HL-60/S4 treated with phorbol 12-myristate 13-acetate at 8.2 ng/mL for 4 days and 3 days (cell line): Measurements from ENCODE around the gene AIFM2.
"Not testable (repeated sequence)": the region's sequence is repeated elsewhere in the genome, so short reads cannot be mapped to it uniquely, and the experiment has no call there.

ENCODE experiments used
- in situ Hi-C: fragments of 300-500 bp; cut with MboI; formaldehyde crosslinking; loops from 2 replicates; pipeline ENCODE4 v1.15.0; 2022; ENCODE audit warnings: low sequenced_read_pairs

The AIFM2 gene

DNA sequence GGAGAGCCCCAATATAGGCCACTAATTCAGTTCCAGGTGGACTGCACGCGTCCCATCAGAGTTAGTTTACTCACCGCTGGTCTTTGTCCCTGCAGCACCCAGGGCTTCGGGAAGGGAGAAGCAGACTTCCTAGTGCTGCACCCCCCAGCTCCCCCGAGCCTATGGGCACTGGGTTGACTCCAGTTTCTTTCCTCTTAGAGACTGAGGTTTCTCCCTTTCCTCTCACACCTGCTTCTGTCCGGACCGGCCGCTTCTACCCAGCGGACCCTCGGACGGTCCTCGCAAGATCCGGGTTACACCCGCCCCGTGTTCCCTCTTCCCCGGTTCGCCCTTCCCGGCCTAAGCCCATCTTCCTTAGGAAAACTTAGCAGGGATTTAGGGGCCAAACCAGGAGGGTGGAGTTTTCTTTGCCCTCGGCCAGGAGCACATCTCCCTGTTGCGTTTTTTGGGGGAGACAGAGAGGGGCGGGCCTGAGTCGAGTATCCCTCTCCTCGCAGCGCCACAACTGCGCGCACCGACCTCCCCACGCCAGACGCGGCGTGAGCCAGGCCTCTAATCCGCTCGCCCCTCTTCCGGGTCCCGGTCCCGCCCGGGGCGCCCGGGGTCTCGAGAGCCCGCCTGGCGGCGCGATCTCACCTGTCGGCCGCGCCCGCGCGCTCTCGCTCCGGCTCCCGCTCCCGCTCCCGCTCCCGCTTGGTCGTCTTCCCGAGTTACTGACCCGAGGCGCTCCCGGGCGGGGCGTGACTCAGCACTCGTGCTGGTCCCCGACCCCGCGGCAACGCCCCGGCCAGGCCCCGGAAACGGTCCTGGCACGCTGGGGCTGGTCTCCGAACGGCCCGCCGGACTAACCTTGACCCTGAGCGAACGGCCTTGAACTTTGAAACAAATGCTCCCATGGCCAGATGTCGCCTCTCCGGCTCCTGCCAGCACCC is at the start of gene AIFM2:
TSS of gene AIFM2 (minus strand) at position 728 of the 932 bp plus-strand sequence. CDS start 8,741 bp downstream, outside the sequence.
- in situ Hi-C loops, result no loop called here

DNA sequence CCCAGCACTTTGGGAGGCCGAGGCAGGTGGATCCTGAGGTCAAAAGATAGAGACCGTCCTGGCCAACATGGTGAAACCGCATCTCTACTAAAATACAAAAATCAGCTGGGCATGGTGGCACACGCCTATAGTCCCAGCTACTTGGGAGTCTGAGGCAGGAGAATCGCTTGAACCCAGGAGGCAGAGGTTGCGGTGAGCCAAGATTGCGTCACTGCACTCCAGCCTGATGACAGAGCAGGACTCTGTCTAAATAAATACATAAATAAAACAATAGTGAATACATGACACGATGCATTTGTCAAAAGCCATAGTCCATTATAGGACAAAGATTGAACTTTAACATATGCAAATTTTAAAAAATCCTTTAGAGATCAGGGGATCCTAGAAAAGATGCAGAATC is 46.6 kb upstream of the AIFM2 start:
- in situ Hi-C loops, result not testable (repeated sequence)

DNA sequence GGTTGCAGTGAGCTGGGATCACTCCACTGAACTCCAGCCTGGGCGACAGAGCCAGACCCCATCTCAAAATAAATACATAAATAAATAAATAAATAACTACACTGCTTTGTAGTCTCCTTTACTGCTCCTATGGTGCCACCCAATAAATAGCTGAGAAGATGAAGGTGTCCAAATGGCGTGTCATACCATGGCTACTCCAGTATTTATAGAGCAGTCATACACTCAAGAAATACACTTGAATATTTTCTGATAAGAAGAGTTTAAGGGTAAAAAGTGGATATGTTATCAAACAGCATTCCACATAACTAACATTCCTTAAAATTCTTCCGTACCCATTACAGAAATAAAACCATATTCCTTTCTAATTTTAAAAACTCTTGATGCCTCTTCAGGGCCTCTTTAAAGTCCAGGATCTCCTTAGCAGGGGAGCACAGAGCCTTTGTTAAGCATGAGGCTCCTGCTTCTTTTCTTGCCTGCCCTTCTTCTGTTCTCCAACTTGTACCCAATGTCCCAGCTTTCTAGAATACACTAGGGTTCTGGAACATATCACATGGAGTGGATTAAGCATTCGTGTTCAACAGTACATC is 45.6 kb upstream of the AIFM2 start:
- in situ Hi-C loops, result no loop called here

DNA sequence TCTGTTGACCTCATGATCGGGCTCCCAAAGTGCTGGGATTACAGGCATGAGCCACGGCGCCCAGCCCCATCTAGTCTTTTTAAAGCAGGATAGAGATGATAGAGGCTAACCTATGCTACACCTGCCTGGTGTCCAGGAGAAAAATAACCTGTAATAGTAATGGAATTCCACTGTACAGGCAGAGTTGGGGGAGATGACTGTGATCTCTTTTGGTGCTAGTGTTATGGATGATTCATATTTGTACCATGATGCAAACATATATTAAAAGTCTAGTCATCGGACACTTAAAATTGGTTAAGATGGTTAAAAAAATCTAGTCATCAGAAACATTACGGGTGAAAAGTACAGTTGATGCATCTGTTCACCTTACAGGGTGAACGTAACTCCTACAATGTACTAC is 43.8 kb upstream of the AIFM2 start:
- in situ Hi-C loops, result no loop called here

DNA sequence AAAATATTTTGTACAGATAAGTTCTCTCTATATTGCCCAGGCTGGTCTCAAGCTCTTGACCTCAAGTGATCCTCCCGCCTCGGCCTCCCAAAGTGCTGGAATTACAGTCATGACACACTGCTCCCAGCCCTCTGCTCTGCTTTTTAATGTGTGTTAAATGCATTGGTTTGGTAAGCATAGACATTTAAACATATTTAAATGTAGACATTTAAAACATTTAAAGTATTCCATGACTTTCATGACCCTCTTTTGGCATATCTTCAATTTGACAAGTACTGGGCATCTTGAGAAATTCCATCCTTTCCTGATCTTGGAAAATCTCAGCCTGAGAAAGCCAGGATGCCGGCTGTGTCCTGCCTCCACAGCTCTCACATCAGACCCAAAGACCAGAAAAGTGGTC is 42.9 kb upstream of the AIFM2 start:
- in situ Hi-C loops, result no loop called here

DNA sequence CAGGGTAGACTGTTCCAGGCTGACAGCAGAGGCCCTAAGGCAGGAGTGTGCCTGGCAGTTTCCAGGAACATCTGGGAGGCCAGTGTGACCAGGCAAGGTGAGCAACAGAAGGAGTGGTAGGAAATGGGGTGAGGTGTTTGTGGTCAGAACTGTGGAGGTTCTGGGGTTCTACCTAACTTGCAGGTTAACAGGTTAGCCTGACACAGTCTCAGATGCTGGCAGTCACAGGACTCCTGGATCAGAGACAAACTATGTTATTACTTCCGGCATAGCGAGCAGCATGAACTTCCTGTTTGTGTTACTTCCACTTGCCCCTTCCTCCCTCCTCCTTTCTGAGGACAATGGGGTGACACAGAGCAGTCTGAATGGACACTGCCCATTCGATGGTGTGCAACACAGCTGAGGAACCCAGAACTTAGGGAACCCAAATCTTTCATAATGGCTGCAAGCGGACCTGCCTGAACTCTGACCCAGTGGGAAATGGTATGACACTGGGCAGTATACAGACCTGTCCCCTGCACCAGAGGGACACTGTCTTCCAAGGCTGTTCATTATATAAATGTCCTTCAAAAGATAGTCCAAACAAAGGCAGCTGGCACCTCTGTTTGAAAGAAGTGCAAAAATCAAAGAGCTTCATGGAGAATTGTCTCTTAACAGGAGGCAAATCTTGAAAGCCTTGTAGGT is 41.6 kb upstream of the AIFM2 start:
- in situ Hi-C loops, result no loop called here

DNA sequence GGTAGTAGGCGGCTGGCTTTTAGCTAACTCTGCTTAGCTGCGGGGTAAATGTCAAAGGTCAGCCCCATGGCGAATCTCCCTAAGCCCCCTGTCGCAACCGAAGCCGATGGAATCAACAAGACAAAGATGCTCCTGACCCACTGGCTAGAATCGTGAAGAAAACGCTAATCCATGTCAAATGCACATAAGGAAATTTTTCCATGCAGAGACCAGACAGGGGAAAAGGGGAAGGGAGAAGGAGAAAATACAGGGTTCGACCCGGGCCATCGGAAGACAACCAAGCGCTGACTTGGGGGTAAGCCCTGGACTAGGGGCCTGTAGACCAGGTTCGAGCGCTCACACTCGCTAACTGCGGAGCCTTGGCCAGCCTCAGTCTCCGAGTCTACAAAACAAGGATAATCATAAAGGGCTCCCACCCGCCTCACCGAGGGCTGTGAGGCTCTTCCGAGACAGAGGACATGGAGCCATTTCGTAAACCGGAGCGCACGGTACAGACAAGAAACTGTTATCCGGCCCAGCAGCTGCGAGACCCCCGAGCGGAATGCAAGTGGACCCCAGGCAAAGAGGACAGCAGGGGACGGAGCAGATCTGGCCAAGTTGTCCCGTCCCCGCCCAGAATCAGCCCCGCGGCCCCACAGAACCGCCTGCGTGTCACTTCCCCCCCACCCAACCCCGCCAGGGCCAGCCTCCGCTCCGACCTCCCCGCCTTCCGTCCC is 37.2 kb upstream of the AIFM2 start:
- in situ Hi-C loops, result no loop called here

DNA sequence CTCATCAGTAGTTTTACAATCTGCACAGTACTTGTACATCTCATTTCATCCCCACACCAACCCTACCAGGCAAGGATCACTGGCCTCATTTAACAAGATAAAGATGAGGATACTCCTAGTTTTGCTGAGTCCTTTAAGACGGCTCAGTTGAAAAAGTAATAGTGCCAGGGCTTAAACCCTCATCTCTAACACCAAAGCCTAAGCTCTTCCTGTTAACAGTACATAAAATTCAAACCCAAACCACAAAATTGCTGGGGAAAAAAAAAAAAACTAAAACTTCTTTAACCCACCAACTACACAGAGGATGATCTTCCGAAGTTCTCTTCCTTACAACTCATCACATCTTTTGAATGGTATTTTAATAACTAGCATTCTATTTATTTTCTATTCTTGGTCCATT is 36.4 kb upstream of the AIFM2 start:
- in situ Hi-C loops, result no loop called here

DNA sequence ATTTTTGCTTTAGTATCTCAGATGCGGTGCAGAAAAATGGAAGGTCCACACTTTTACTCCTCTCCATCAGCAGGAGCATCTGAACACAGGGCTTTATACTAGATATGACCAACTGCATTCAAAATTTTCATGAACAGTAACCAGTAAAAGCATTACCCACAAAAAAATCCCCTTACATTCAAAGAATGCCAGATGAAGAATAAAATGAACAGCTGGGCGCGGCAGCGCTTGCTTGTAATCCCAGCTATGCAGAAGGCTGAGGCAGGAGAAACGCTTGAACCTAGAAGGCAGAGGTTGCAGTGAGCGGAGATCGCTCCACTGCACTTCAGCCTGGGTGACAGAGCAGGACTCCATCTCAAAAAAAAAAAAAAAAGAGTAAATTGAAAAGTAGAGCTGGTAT is 34.6 kb upstream of the AIFM2 start:
- in situ Hi-C loops, result no loop called here

DNA sequence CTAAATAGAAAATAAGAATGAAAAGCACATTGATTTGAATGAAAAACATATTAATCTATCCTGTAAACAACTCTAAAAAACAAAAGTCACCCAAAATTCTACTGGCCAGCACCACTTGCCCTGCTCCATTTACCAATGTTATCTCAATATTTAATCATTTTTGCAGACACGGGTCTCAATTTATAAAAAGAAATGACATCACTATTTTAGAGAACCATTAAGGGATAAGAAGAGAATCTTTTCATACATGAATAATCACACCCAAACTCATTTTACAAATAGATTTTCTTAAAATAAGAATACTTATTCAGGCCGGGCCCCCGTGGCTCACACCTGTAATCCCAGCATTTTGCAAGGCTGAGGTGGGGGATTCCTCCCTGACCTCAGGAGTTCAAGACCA is 33.8 kb upstream of the AIFM2 start:
- in situ Hi-C loops, result no loop called here

DNA sequence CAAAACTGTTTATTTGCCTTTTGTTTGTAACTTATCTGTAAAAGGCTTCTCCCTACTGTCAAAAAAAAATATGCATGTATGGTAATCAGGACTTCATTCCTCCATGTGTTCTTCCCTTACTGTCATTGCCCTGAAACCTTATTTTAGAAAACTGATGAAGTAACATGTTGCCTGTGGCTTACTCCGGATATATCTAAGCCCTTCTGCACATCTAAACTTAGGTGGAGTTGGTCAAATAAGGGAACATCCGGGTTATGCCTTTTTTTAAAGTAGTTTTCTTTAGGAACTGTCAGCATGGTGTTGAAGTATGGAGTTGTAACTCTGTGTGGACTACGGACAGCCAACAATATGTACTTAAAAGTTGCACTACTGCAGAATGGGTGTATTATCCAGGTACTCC is 31.5 kb upstream of the AIFM2 start:
- in situ Hi-C loops, result no loop called here

DNA sequence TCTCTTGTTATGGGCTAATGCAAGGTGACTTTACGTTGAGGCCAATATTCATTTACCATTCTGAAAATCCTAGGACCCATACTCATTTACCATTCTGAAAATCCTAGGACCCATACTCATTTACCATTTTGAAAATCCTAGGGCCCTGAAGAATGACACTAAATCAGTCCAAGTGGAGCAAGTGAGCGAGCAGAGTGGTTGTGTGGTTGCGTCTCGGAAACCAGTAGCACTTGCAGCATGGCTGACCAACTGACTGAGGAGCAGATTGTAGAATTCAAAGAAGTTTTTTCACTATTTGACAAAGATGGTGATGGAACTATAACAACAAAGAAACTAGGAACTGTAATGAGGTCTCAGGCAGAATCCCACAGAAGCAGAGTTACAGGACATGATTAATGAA is 30.8 kb upstream of the AIFM2 start:
- in situ Hi-C loops, result no loop called here

DNA sequence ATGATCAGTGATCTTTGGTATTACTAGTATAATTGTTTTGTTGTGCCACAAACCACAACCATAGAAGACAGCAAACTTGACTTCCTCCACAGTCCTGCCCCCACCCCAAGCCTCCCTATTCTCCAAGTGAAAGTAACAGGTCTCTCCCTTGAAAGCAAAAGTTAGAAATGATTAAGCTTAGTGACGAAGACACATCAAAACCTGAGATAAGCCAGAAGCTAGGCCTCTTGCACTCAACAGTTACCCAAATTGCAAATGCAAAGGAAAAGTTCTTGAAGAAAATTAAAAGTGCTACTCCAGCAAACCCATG is 30.2 kb upstream of the AIFM2 start:
- in situ Hi-C loops, result no loop called here

DNA sequence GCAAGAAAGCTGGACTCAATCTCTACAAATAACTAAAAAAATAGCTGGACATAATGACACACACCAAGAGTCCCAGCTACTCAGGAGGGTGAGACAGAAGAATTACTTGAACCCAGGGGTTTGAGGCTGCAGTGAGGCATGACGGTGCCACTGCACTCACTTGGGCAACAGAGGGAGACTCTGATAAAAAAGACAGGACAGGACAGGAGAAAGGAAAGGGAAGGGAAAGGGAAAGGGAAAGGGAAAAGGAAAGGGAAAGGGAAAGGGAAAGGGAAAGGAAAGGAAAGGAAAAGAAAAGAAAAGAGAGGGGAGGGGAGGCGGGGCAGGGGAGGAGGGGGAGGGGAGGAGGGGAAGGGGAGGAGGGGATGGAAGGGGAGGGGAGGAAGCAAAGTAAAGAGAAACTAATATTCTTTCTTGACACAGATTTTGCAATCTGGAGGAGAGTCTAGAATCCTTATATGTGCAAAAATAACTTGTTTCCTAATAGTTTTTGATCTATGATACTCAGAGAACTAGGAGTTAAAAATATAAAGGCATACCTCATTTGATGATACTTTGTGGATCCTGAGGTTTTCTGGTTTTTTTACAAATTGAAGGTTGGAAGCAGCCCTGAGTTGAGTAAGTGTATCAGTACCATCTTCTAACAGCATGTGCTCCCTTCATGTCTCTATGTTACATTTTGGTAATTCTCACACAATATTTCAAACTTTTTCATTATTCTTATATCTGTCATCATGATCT is 29.7 kb upstream of the AIFM2 start:
- in situ Hi-C loops, result no loop called here

DNA sequence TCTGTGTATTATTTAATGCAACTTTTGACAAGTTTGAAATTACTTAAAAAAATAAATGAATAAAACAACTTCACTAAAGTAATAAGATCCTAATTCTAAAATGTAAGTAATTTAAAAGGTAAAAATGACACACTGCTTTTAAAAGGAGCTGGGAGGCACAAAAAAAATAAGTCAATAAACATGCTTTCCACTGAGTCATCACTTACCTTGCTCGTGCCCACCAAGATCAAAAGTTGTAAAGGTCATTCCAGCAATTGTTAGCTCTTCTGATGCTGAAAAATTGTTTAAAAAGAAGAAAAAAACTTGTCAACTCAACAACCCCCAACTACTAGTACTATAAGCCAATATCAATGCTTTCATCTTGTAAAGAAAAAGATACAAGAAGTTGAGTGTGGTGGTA is 28.2 kb upstream of the AIFM2 start:
- in situ Hi-C loops, result no loop called here

DNA sequence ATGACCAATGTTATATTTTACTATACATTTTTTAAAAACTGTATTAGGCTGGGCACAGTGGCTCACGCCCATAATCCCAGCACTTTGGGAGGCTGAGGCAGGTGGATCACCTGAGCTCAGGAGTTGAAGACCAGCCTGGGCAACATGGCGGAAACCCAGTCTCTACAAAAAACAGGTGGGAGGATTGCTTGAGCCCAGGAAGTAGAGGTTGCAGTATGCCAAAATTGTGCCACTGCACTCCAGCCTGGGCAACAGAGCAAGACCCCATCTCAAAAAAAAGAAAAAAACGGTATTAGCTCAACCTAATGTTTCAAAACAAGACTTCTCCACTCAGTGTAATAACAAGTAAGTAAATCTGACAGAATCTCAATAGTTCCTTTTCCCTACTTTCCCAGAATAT is 26.7 kb upstream of the AIFM2 start:
- in situ Hi-C loops, result not testable (repeated sequence)

DNA sequence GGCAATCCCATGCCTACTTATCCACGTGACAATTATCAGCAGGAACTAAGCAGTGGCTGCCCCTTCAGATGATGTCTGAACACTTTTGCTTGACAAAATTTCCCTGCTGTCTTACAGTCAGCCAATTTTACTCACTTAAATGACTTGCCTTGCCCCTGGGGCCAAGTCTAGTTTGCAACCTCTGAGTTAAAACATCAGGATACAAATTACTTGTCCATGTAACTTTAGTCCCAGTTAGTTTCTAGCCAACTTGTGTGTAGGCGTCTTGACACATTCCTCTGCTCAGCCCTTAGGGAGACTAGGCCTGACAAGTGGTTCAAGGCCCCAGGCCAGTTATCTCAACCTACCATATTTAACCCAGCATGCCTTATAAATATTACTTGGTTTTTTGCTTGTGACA is 25.5 kb upstream of the AIFM2 start:
- in situ Hi-C loops, result no loop called here

DNA sequence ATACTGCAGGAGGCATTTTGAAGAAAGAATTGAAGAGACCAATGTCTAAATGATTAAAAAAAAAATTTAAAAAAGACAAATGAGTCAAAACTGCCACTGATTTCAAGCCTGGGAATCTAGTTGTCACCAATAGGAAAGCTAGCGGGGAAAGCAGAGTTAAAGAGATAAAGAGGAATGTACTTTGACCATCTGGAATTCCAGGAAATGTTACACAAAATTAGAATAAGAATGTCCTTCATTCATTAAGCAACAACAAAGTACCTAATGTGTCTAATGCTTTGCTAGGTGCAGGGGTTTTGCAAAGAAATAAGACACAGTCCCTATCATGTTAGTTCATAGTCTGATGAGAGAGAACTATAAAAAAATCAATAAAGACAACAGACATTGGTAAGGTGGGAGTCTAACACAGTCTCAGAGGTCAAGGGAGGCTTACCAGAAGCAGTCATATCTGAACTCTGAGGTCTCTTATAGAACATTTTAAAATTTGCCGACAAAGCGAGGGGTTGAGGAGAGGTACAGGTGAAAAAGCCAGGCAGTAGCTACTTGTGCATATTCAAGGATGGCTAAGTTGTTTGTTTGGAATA is 22.7 kb upstream of the AIFM2 start:
- in situ Hi-C loops, result no loop called here

DNA sequence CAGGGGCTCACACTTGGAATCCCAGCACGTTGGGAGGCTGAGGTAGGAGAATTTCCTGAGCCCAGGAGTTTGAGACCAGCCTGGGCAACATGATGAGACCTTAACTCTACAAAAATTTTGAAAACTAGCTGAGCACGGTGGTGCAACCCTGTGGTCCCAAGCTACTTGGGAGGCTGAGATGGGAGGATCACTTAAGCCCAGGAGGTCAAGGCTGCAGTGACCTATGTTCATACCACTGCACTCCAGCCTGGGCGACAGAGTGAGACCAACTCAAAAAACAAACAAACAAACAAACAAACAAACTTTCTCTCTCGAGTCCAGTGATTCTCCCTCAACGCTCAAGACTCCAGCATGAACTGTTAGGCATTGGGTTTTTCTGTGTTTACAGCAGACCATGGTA is 15.9 kb upstream of the AIFM2 start:
- in situ Hi-C loops, result no loop called here

DNA sequence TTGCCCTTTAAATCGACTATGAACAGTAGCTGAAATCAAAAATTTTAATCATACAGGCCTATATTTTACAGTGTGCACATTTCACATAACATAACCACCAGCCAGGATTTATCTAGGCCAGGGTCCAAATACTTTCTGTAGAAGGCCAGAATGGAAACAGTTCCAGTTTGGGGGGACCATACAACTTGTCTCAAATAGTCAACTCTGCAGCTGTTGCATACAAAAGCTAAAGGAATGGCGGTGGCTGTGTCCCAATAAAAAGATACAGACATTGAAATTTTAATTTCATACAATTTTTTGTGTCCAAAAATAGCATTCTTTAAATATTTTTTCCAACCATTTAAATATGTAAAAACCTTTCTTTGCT is 14.6 kb upstream of the AIFM2 start:
- in situ Hi-C loops, result no loop called here
